Stimulated activated CD4-positive, alpha-beta T cell treated with anti-CD3 and anti-CD28 coated beads, Interleukin-4, amount 100 ng/mL, for 4 hours (primary cell): ENCODE data around the gene CLDN20.
"Not testable (repeated sequence)": the region's sequence is repeated elsewhere in the genome, so short reads cannot be mapped to it uniquely, and the experiment has no call there.

Experiments
- DNase-seq, 2 experiments: peaks; one replicate each; pipeline ENCODE4 v3.0.0-alpha.2; 2020

CLDN20 gene

GRCh38 chr6:155271145-155271544 lies 7.3 kb downstream of the CLDN20 start:
- DNase-seq = no peak

DNA sequence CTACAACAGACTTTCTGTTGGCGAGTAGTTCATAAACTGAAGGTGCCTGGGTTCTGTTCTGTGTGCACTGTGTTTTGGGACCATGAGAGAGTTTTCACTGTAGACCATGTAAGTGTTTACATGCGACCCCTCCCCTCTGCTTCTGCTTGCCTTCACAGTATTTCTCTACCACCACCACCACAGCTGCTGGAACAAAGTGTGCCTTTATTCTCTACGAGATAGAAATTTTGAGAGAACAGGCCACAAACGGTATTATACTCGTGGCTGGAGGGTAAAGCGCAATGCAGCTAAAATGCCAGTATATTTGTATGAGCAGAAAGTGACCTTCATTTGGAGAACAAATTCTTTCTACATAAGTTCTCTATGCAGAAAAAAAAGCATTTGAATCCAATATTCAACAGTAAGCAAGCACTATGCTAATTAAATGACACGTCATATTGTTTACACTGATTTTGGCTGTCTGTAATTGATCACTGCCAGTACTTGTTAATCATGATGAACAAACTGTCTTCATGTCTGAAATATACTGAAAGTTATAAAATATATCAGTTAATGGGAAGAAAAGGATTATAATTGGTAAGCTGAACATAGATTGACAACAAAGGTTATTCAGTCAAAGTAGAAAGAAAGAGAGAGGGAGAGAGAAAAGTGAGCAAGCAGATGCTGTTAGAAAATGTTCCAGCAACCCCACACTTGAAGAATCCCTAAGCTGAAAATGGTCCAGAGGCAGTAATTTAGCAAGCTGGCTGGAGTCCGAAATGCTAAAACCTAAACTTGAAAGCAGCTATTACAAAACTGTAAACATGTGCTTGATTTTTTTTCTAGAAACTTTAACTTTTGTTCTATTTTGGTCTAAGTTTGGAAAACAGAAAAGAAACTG lies 8.8 kb downstream of the CLDN20 start:
- no peak for DNase-seq

- DNase-seq = no peak
These were observed 9.6 kb downstream of the CLDN20 start for GRCh38 chr6:155273431-155273830.

DNA sequence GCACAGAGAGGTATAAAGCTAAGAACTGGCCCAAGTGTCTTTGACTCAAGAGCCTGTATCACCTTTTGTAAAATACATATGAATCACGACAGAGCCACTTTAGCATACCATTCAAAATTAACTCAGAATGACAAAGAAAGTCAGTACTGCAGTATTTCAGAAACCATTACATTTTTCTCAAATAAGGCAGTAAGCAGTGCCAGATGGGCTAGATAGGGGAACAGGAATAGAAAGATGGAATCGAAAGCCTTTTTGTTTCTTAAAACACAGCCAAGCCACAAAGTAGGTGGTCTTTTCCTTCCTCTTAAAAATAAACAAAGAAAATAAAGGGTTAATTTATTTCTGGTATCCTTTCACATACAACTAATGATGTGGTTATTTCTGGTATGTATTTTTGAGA lies 10.3 kb downstream of the CLDN20 start:
- no peak for DNase-seq

- DNase-seq = no peak
These were observed 10.7 kb downstream of the CLDN20 start for GRCh38 chr6:155274533-155274932.

GRCh38 chr6:155275808-155276480 lies 12.1 kb downstream of the CLDN20 start:
- DNase-seq = no peak

- DNase-seq = no peak
These were observed 12.8 kb downstream of the CLDN20 start for GRCh38 chr6:155276638-155277037.

- no peak for DNase-seq
These were observed 14.7 kb downstream of the CLDN20 start for GRCh38 chr6:155278319-155279049.

DNA sequence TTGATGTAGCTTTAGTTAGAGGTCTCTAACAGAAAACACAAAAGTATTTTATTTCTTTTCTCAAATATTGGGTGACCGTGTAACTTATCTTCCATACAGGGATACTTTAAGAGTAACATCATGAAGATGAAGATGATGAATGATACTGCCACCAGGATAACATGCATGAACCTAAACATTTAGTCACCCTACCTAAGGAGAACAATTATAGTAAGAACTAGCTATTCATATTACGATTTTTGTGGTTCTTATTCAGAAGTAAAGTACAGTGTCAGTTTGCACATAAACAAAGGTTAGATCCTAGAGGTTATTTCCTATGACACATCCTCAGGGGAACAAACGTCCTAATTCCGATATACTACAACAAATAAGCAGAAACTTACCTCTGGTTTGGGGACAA lies 21.0 kb downstream of the CLDN20 start:
- DNase-seq = no peak

- DNase-seq = no peak
These were observed 23.9 kb downstream of the CLDN20 start for GRCh38 chr6:155287762-155288161.

- DNase-seq = no peak
These were observed 26.7 kb downstream of the CLDN20 start for GRCh38 chr6:155290491-155290890.

GRCh38 chr6:155291291-155291690 lies 27.5 kb downstream of the CLDN20 start:
- no peak for DNase-seq

DNA sequence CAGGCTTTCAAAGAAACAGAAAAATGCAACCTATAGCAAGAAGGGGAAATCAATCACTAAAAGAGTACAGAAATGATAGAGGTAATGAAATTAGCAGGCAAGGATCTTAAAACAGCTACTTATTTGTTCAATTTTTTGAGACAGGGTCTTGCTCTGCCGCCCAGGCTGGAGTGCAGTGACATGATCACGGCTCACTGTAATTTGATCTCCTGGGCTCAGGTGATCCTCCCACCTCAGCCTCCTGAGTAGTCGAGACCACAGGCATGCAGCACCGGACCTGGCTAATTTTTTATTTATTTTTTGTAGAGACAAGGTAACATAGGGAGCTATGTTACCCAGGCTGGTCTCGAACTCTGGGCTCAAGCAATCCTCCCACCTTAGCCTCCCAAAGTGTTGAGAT lies 28.9 kb downstream of the CLDN20 start:
- DNase-seq = no peak

- no peak for DNase-seq
These were observed 33.9 kb downstream of the CLDN20 start for GRCh38 chr6:155297669-155298068.

DNA sequence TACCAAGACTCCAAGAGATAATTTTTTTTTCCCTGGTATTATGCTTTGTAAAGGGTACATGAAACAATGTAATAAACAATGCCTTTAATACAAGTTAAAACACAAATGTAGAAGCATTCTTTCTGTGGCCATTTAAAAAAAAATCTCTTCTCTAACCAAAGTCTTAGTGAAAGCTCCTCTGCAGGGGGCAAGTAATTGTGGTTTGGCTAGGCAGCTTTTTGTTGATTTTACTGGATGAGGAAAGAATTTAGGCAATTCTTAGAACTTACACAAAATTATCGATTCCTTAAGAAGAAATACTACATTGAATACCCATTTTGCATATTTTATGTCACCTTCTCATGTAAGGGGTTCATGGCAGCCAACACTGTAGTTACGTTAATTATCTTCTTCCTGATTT lies 38.1 kb downstream of the CLDN20 start:
- DNase-seq = no peak

GRCh38 chr6:155303361-155303870 lies 39.6 kb downstream of the CLDN20 start:
- DNase-seq = no peak

DNA sequence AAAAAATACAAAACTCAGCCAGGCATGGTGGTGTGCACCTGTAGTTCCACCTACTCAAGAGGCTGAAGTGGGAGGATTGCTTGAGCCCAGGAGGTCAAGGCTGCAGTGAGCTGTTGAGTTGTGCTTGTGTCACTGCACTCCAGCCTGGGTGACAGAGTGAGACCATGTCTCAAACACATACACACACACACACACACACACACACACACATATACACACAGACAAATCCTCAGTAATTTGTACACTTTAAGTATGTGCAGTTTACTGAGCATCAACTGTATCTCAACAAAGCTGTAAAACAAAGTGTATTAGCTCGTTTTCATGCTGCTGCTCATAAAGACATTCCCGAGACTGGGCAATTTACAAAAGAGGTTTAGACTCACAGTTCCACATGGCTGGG lies 43.1 kb downstream of the CLDN20 start:
- no peak for DNase-seq

GRCh38 chr6:155309150-155309549 lies 45.3 kb downstream of the CLDN20 start:
- no peak for DNase-seq

- DNase-seq = no peak
These were observed 46.8 kb downstream of the CLDN20 start for GRCh38 chr6:155310596-155310995.

GRCh38 chr6:155311086-155311485 lies 47.3 kb downstream of the CLDN20 start:
- no peak for DNase-seq

- DNase-seq = no peak
These were observed 47.8 kb downstream of the CLDN20 start for GRCh38 chr6:155311583-155311982.

DNA sequence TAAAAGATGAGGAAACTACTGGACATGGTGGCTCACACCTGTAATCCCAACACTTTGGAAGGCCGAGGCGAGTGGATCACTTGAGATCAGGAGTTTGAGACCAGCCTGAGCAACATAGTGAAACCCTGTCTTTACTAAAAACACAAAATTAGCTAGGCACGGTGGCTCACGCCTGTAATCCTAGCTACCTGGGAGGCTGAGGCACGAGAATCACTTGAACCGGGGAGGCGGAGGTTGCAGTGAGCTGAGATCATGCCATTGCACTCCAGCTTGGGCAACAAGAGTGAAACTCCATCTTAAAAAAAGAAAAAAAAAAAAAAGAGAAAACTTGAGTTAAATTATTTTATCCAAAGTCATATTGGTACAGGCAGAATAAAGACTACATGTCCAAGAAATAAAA lies 49.1 kb downstream of the CLDN20 start:
- not testable (repeated sequence) for DNase-seq

- DNase-seq = no peak
These were observed 49.8 kb downstream of the CLDN20 start for GRCh38 chr6:155313602-155314091.
